ENCODE data around the gene LMAN1L.

The LMAN1L gene

DNA sequence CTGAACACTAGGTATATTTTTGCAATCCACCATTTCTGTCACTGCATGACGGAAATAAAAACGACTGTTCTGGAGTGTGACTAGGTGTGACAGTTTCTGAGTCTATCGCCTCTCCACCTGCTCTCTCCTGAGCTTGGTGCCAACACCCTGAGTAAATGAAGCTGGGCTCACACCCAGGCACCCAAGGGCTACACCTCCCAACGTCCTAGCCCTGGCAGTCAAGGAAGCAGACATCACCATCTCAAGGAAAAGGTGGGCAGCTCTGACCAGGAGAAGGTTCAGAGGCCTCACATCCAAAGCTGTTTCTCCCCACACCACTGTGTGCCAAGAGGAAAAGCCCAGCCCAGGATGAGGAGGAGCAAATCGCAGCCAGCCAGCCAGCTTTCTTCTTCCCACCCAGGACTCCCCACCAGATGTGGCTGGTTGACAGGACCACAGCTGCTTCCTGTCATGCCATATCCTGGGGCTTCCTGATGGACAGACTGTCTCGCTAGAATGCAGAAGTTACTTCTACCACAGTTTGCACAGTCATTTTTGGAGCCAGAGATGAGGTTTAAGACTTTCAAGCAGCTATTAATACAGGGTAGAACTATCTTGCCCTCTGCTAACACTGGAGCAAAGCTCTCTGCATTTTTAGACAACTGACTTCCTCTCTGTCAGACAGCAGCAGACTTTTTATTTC, 57.2 kb downstream of the LMAN1L start:
- H3K4me3 ChIP-seq (ENCODE audit: low read depth, low read length), result peak overlapping the region; percentile 32
- TF ChIP-seq, protein P1, sequence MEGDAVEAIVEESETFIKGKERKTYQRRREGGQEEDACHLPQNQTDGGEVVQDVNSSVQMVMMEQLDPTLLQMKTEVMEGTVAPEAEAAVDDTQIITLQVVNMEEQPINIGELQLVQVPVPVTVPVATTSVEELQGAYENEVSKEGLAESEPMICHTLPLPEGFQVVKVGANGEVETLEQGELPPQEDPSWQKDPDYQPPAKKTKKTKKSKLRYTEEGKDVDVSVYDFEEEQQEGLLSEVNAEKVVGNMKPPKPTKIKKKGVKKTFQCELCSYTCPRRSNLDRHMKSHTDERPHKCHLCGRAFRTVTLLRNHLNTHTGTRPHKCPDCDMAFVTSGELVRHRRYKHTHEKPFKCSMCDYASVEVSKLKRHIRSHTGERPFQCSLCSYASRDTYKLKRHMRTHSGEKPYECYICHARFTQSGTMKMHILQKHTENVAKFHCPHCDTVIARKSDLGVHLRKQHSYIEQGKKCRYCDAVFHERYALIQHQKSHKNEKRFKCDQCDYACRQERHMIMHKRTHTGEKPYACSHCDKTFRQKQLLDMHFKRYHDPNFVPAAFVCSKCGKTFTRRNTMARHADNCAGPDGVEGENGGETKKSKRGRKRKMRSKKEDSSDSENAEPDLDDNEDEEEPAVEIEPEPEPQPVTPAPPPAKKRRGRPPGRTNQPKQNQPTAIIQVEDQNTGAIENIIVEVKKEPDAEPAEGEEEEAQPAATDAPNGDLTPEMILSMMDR (IDR thresholded peaks at IDR 0.05; ENCODE audit: low read depth, low read length), result no peak
- no peak for TF ChIP-seq POLR2A (IDR thresholded peaks at IDR 0.05; ENCODE audit: extremely low read depth, insufficient read length)
- TF ChIP-seq, protein P2, sequence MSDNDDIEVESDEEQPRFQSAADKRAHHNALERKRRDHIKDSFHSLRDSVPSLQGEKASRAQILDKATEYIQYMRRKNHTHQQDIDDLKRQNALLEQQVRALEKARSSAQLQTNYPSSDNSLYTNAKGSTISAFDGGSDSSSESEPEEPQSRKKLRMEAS (IDR thresholded peaks at IDR 0.05; ENCODE audit: low read depth, low read length), result peak; percentile 85
- TF ChIP-seq MYC (IDR thresholded peaks at IDR 0.05; ENCODE audit: low read depth, low read length), result peak; percentile 54; the same call in 1 of the 2 replicates
- DNase-seq (ENCODE audit: low read depth), result peak; percentile 97

- TF ChIP-seq MYC (IDR thresholded peaks at IDR 0.05; ENCODE audit: low read depth, low read length), result no peak
- DNase-seq (ENCODE audit: low read depth), result peak; percentile 14
- H3K4me3 ChIP-seq (ENCODE audit: low read depth, low read length), result peak overlapping the region; percentile 32
Observed at GRCh38 chr15:74870436-74871215, 58.0 kb downstream of the LMAN1L start.

DNA sequence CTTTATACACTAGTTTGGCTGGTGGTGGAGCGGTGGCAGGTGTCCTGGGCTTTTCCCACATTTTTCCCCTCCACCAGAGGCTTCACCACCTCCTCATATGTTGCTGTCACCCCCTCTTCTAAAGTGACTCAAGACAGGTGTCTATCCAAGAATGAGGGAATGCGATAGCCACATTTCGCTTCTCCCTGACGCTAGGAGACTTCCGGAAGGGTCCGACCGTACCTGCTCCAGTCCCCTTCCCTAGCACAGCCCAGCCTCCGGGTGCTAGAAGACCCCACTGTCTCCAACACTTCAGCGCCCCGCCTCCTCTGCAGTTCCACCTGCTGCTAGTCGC, 60.0 kb downstream of the LMAN1L start:
- TF ChIP-seq, protein P2 (IDR thresholded peaks at IDR 0.05; ENCODE audit: low read depth, low read length), result no peak
- TF ChIP-seq MYC (IDR thresholded peaks at IDR 0.05; ENCODE audit: low read depth, low read length) (no peak), POLR2A (IDR thresholded peaks at IDR 0.05; ENCODE audit: extremely low read depth, insufficient read length) (no peak)
- TF ChIP-seq, protein P1 (IDR thresholded peaks at IDR 0.05; ENCODE audit: low read depth, low read length), result no peak
- no peak for DNase-seq (ENCODE audit: low read depth)
- peak overlapping the region; percentile 92 for H3K4me3 ChIP-seq (ENCODE audit: low read depth, low read length)

DNA sequence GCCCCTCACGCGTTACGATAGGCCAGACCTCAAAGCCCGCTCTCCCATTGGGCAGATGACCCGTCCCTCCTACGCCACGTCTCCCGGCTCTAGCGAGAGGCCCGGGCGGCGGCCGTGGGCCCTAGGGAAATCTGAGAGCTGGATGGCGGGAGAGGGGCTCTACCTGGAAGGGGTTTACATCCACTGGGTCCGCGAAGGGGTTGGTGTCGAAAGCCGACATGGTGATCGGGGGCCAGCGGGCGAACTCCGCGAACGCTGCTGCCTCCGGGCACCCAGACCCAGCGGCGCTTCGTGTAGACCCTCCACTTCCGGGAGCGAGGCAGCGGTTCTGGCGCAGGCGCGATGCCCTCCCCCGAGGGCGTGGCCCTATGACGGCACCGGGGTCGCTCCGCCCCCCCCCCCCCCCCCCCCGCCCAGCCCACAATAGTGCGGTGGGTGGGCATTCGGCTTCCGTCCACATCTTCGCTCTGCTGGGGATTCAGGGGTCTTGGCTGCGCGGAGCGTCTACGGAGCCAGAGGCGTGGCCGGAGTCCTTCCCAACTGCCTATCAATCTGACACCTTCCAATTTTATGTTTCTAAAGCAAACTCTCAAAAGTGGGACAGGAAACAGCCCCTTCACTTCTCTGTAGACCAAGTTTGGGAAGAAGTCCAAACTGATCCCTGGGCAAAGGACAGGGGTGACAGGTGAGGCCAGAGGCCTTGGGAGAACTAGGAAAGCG, 60.6 kb downstream of the LMAN1L start, which contains the start of gene SCAMP2:
TSS of gene SCAMP2 (minus strand) at position 330 of the 720 bp plus-strand sequence. CDS start at position 220, 110 bp downstream.
- H3K4me3 ChIP-seq (ENCODE audit: low read depth, low read length), result peak within 1 kb of the TSS; percentile 92
- TF ChIP-seq POLR2A (IDR thresholded peaks at IDR 0.05; ENCODE audit: extremely low read depth, insufficient read length), result peak; percentile 94
- TF ChIP-seq, protein P2 (IDR thresholded peaks at IDR 0.05; ENCODE audit: low read depth, low read length), result no peak
- peak; percentile 62; the same call in 1 of the 2 replicates for TF ChIP-seq MYC (IDR thresholded peaks at IDR 0.05; ENCODE audit: low read depth, low read length)
- peak; percentile 97 for DNase-seq (ENCODE audit: low read depth)

DNA sequence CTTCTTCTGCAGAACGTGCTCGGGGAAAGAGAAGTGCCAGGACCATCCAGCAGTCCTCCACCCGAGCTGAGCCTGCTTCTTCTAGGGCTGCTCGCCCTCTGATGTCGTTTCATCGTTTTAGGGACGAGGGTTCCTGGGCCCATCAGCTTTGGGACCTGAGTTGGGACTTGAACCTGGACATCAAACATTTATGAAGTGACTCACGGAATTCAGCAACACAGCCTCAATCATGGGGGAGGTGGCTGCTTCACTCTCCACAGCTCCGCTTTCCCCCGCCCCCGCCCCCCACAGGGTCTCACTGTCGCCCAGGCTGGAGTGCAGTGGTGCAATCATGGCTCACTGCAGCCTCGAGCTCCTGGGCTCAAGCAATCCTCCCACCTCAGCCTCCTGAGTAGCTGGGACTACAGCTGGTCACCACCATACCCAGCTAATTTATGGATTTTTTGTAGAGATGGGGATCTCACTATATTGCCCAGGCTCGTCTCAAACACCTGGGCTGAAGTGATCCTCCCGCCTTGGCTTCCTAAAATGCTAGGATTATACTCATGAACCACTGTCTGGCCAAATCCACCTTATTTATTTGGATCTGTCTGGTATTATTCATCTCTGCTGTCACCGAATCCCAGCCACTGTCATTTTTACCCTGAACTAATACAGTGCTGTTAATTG, 61.3 kb downstream of the LMAN1L start:
- H3K4me3 ChIP-seq (ENCODE audit: low read depth, low read length), result peak overlapping the region; percentile 92
- peak; percentile 83 for DNase-seq (ENCODE audit: low read depth)
- TF ChIP-seq, protein P2 (IDR thresholded peaks at IDR 0.05; ENCODE audit: low read depth, low read length), result peak; percentile 22; the same call in 1 of the 2 replicates
- TF ChIP-seq POLR2A (IDR thresholded peaks at IDR 0.05; ENCODE audit: extremely low read depth, insufficient read length), result no peak
